CD14-positive monocyte (primary cell): Measurements from ENCODE around the gene SNRPA1. TPM values are rescaled to one million over a fixed set of nuclear protein-coding genes. Genes with fewer than 3 reads are reported as not detected.

ENCODE experiments used
- DNase-seq, 3 donors: peaks; one replicate each; pipeline ENCODE4 v3.0.0-alpha.2; 2011 to 2022
- H2AFZ ChIP-seq: 2 replicates; pipeline ENCODE4 v1.6.0; 2012; ENCODE audit warnings: mild to moderate bottlenecking, low read depth, low read length, inconsistent platforms; ENCODE audit not compliant: insufficient read depth, poor library complexity, severe bottlenecking
- H3K27ac ChIP-seq, 2 donors: 1 replicate in 1 of 2; 2 replicates in 1 of 2; pipeline ENCODE4 v1.5.1; 2012 to 2013; ENCODE audit warnings: low read length in 2 of 2, control low read depth in 1 of 2, inconsistent platforms in 1 of 2, low read depth in 1 of 2, mild to moderate bottlenecking in 1 of 2
- H3K27me3 ChIP-seq, 2 donors: one replicate each; pipeline versions ENCODE4 v1.6.0 to v1.6.1; 2011 to 2013; ENCODE audit warnings: low read length in 2 of 2; ENCODE audit not compliant: control insufficient read depth in 2 of 2, insufficient read depth in 2 of 2
- H3K36me3 ChIP-seq, 2 donors: replicated peaks in 1 of 2; 1 replicate in 1 of 2; 2 replicates in 1 of 2; pipeline versions ENCODE4 v1.5.1 to v1.6.1; 2012 to 2013; ENCODE audit warnings: low read length in 2 of 2, control low read depth in 1 of 2, inconsistent platforms in 1 of 2, mild to moderate bottlenecking in 1 of 2; ENCODE audit not compliant: insufficient read depth in 2 of 2, control insufficient read depth in 1 of 2
- H3K4me1 ChIP-seq, 2 donors: 1 replicate in 1 of 2; 2 replicates in 1 of 2; pipeline versions ENCODE4 v1.5.1 to v1.6.1; 2012 to 2013; ENCODE audit warnings: low read length in 2 of 2, control low read depth in 1 of 2, inconsistent platforms in 1 of 2, mild to moderate bottlenecking in 1 of 2, moderate library complexity in 1 of 2; ENCODE audit not compliant: insufficient read depth in 2 of 2, control insufficient read depth in 1 of 2
- H3K4me2 ChIP-seq: replicated peaks from 2 replicates; pipeline ENCODE3; 2012; ENCODE audit warnings: low read length, moderate library complexity, mild to moderate bottlenecking; ENCODE audit not compliant: poor library complexity, severe bottlenecking; ENCODE audit errors: extremely low read depth
- H3K4me3 ChIP-seq, 3 experiments: fragments of 200-600 bp in 1 of 3; sonication (generic) in 1 of 3; replicated peaks in 1 of 3; 1 replicate in 2 of 3; 2 replicates in 1 of 3; pipeline ENCODE4 v1.5.1; 2011 to 2013; ENCODE audit warnings: low read length in 3 of 3, mild to moderate bottlenecking in 3 of 3, control low read depth in 2 of 3, low read depth in 2 of 3, inconsistent platforms in 1 of 3, moderate library complexity in 1 of 3
- H3K79me2 ChIP-seq: 2 replicates; pipeline ENCODE4 v1.6.0; 2012; ENCODE audit warnings: mild to moderate bottlenecking, control low read depth, inconsistent platforms, low read length, moderate library complexity; ENCODE audit not compliant: insufficient read depth
- H3K9ac ChIP-seq: 2 replicates; pipeline ENCODE4 v1.6.0; 2017; ENCODE audit warnings: low read length, mild to moderate bottlenecking; ENCODE audit not compliant: insufficient read depth, poor library complexity, severe bottlenecking
- H3K9me3 ChIP-seq, 2 donors: replicated peaks in 1 of 2; 1 replicate in 1 of 2; 2 replicates in 1 of 2; pipeline versions ENCODE4 v1.5.1 to v1.6.1; 2012 to 2013; ENCODE audit warnings: low read length in 2 of 2, control low read depth in 1 of 2; ENCODE audit not compliant: control insufficient read depth in 1 of 2, insufficient read depth in 1 of 2
- H4K20me1 ChIP-seq: 2 replicates; pipeline ENCODE4 v1.6.0; 2012; ENCODE audit warnings: mild to moderate bottlenecking, low read length, control low read depth, moderate library complexity; ENCODE audit not compliant: insufficient read depth
- H3K27ac Mint-ChIP-seq, 7 donors: one replicate each; pipeline ENCODE4 v1.8.0; 2020; ENCODE audit warnings: mild to moderate bottlenecking in 7 of 7, mixed read lengths in 7 of 7, moderate library complexity in 6 of 7, inconsistent platforms in 2 of 7
- H3K27me3 Mint-ChIP-seq, 3 donors: one replicate each; pipeline ENCODE4 v1.8.0; 2021 to 2022; ENCODE audit warnings: low read depth in 3 of 3, mild to moderate bottlenecking in 3 of 3, mixed read lengths in 3 of 3, moderate library complexity in 3 of 3, inconsistent platforms in 1 of 3
- H3K36me3 Mint-ChIP-seq, 2 donors: one replicate each; pipeline ENCODE4 v1.8.0; 2020; ENCODE audit warnings: mixed read lengths in 2 of 2, inconsistent platforms in 1 of 2, mild to moderate bottlenecking in 1 of 2
- H3K4me1 Mint-ChIP-seq: one replicate; pipeline ENCODE4 v1.8.0; 2020; ENCODE audit warnings: mild to moderate bottlenecking, mixed read lengths
- H3K4me3 Mint-ChIP-seq, 2 donors: one replicate each; pipeline ENCODE4 v1.8.0; 2020; ENCODE audit warnings: mild to moderate bottlenecking in 2 of 2, mixed read lengths in 2 of 2, moderate library complexity in 1 of 2
- H3K9me3 Mint-ChIP-seq, 7 donors: one replicate each; pipeline ENCODE4 v1.8.0; 2020 to 2022; ENCODE audit warnings: mixed read lengths in 7 of 7, mild to moderate bottlenecking in 6 of 7, moderate library complexity in 6 of 7, inconsistent platforms in 2 of 7
- WGBS: methylation state at CpG from one replicate; pipeline ENCODE4 v1.1.5; 2013; ENCODE audit warnings: missing lambda C conversion rate; ENCODE audit not compliant: insufficient coverage; 5-methylcytosine and 5-hydroxymethylcytosine counted together
- intact Hi-C, 2 donors: fragments of 100-400 bp; cut with micrococcal nuclease; formaldehyde crosslinking; loops; one replicate each; pipeline versions ENCODE4 v1.15.0 to v1.15.1; 2023
- polyA plus RNA-seq, 3 donors: library from polyadenylated mRNA; depleted of rRNA in 1 of 3; unstranded in 2 of 3; stranded (reverse) in 1 of 3; fragments of 300-500 nt in 2 of 3; fragments of >200 nt in 1 of 3; fragmentation: Illumina TruSeq in 2 of 3; gene quantifications; 1 replicate in 2 of 3; 2 replicates in 1 of 3; pipeline ENCODE4 v1.2.3, GENCODE V29; 2012 to 2021
- TF ChIP-seq, protein P1 (sequence below): fragments of 200-600 bp; IDR thresholded peaks from one replicate; pipeline ENCODE4 v1.8.0; 2022; ENCODE audit warnings: antibody characterized with exemption, mild to moderate bottlenecking

SNRPA1 gene
- polyA plus RNA-seq, 3 donors: 23.8 to 65.5 (median 35.4) TPM

DNA sequence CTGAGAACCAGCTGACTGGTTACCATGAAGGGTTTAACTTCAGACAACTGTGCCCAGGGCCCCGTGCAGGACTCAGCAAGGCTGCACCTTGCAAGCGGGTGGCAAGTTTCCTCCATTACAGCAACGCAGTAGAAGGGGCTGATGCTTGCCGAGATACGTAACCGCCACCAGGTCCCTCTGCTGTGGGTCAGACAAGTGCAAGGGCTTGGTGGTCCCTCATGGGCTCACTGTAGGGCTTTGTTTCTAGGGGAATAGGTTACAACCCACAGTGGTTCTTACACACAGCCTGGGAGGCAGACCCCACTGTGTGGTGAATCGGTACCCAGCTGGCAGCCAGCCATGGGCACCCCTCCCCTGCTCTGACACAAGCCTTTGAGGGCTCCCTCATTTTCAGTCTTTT, 15.5 kb upstream of the SNRPA1 start:
- H4K20me1 ChIP-seq: no peaks in the 10 kb centered on the region
- DNase-seq: no peak
- no peaks in the 10 kb centered on the region for H3K79me2 ChIP-seq
- no peaks in the 10 kb centered on the region for H3K4me1 Mint-ChIP-seq
- no peaks in the 10 kb centered on the region for H3K9me3 Mint-ChIP-seq
- WGBS: 100% methylated on average over 6 of the region's 7 CpGs
- no peaks in the 10 kb centered on the region for H3K36me3 Mint-ChIP-seq
- no peak overlapping the region for H3K4me2 ChIP-seq
- no peak overlapping the region for H3K9ac ChIP-seq
- H3K27me3 ChIP-seq: no peaks in the 10 kb centered on the region
- H3K27ac Mint-ChIP-seq: no peak overlapping the region
- intact Hi-C loops: no loop called here
- H3K4me3 Mint-ChIP-seq: peak overlapping the region in 1 of 2 donors; percentile 39
- H3K4me3 ChIP-seq: no peak overlapping the region
- no peak overlapping the region for H2AFZ ChIP-seq
- H3K9me3 ChIP-seq: no peaks in the 10 kb centered on the region
- H3K27me3 Mint-ChIP-seq: peaks cover 2 to 14% (median 11%) of the 10 kb centered on the region in 3 donors
- no peak overlapping the region for H3K27ac ChIP-seq
- no peaks in the 10 kb centered on the region for H3K36me3 ChIP-seq
- H3K4me1 ChIP-seq: no peaks in the 10 kb centered on the region
- TF ChIP-seq, protein P1, sequence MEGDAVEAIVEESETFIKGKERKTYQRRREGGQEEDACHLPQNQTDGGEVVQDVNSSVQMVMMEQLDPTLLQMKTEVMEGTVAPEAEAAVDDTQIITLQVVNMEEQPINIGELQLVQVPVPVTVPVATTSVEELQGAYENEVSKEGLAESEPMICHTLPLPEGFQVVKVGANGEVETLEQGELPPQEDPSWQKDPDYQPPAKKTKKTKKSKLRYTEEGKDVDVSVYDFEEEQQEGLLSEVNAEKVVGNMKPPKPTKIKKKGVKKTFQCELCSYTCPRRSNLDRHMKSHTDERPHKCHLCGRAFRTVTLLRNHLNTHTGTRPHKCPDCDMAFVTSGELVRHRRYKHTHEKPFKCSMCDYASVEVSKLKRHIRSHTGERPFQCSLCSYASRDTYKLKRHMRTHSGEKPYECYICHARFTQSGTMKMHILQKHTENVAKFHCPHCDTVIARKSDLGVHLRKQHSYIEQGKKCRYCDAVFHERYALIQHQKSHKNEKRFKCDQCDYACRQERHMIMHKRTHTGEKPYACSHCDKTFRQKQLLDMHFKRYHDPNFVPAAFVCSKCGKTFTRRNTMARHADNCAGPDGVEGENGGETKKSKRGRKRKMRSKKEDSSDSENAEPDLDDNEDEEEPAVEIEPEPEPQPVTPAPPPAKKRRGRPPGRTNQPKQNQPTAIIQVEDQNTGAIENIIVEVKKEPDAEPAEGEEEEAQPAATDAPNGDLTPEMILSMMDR: no peak

DNA sequence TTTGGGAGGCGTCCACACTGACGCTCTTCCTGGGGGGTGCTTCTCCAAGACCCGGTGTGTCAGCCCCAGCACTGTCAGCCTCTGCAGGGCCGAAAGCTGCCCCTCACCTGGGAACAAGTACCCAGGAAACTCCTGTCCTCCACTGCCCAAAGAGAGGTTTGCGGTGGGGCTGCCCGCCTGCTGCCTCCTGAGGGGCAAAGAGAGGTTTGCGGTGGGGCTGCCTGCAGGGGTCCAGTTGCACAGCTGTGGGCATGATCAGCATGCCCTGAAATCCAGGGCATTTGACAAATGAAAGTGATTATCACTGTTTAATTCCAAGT, 15.1 kb upstream of the SNRPA1 start:
- intact Hi-C loops: no loop called here
- Histone ChIP-seq H3K9me3 (no peaks in the 10 kb centered on the region), H4K20me1 (no peaks in the 10 kb centered on the region), H3K27me3 (no peaks in the 10 kb centered on the region), H3K27ac (no peak overlapping the region), H3K79me2 (no peaks in the 10 kb centered on the region), H3K4me3 (no peak overlapping the region), H3K4me1 (no peaks in the 10 kb centered on the region), H3K9ac (no peak overlapping the region), H2AFZ (no peak overlapping the region), H3K4me2 (no peak overlapping the region), H3K36me3 (no peaks in the 10 kb centered on the region)
- no peak for DNase-seq
- Mint-ChIP-seq H3K4me1 (no peaks in the 10 kb centered on the region), H3K4me3 (no peak overlapping the region), H3K27ac (no peak overlapping the region), H3K36me3 (no peaks in the 10 kb centered on the region), H3K27me3 (peaks cover 2 to 14% (median 11%) of the 10 kb centered on the region in 3 donors), H3K9me3 (no peaks in the 10 kb centered on the region)
- 100% methylated on average over 4 of the region's 7 CpGs for WGBS
- TF ChIP-seq, protein P1: no peak
